HepG2 (cell line): ENCODE data around the gene OTX1. TPM values are rescaled to one million over a fixed set of nuclear protein-coding genes. Genes with fewer than 3 reads are reported as not detected.

Experiments
- ASH2L ChIP-seq: fragments of 300-600, 200-600 bp; sonication (generic); IDR thresholded peaks from 2 replicates; pipeline ENCODE4 v1.7.0; 2017; ENCODE audit warnings: low read depth, mild to moderate bottlenecking, moderate library complexity, mixed read lengths, low read length; ENCODE audit not compliant: insufficient read length
- CEBPG ChIP-seq: IDR thresholded peaks from 2 replicates; pipeline ENCODE4 v1.6.1; 2016
- CREBL2 ChIP-seq: sonication (generic); formaldehyde crosslinking; IDR thresholded peaks from 2 replicates; pipeline ENCODE4 v1.8.1; 2023; ENCODE audit warnings: missing genetic modification reagents, mild to moderate bottlenecking, borderline replicate concordance
- ELF1 ChIP-seq: sonication (generic); formaldehyde crosslinking; IDR thresholded peaks from 2 replicates; pipeline ENCODE4 v1.4.0; 2020; ENCODE audit warnings: missing genetic modification reagents
- ETV5 ChIP-seq: IDR thresholded peaks from 2 replicates; pipeline ENCODE4 v1.6.1; 2018; ENCODE audit warnings: missing biosample characterization, missing genetic modification reagents, inconsistent platforms, borderline replicate concordance
- FOXM1 ChIP-seq: sonication (generic); formaldehyde crosslinking; IDR thresholded peaks from 2 replicates; pipeline ENCODE4 v1.5.0; 2020; ENCODE audit warnings: missing genetic modification reagents
- HNRNPH1 ChIP-seq: fragments of 200-400 bp; formaldehyde crosslinking; optimal IDR thresholded peaks from 2 replicates; pipeline ENCODE3; 2017; ENCODE audit warnings: mild to moderate bottlenecking, low read depth, low read length
- IKZF5 ChIP-seq: IDR thresholded peaks from 2 replicates; pipeline ENCODE4 v1.6.1; 2018; ENCODE audit warnings: missing genetic modification reagents, mild to moderate bottlenecking, missing compliant biosample characterization
- SAP130 ChIP-seq: IDR thresholded peaks from 2 replicates; pipeline ENCODE4 v1.6.1; 2016; ENCODE audit warnings: low read depth
- TBX2 ChIP-seq: sonication (generic); formaldehyde crosslinking; IDR thresholded peaks from 2 replicates; pipeline ENCODE4 v1.5.0; 2020; ENCODE audit warnings: missing genetic modification reagents, mild to moderate bottlenecking, borderline replicate concordance
- ZNF10 ChIP-seq: sonication (generic); formaldehyde crosslinking; IDR thresholded peaks from 2 replicates; pipeline ENCODE4 v1.4.0; 2020; ENCODE audit warnings: mild to moderate bottlenecking, low read depth, missing genetic modification reagents, borderline replicate concordance
- ZNF121 ChIP-seq: sonication (generic); formaldehyde crosslinking; IDR thresholded peaks from 2 replicates; pipeline ENCODE4 v1.5.0; 2020; ENCODE audit warnings: mild to moderate bottlenecking, missing genetic modification reagents
- ZNF350 ChIP-seq: sonication (generic); formaldehyde crosslinking; IDR thresholded peaks from 2 replicates; pipeline ENCODE4 v1.4.0; 2020; ENCODE audit warnings: mild to moderate bottlenecking, low read depth, missing genetic modification reagents, borderline replicate concordance
- ZNF577 ChIP-seq: sonication (generic); formaldehyde crosslinking; IDR thresholded peaks from 2 replicates; pipeline ENCODE4 v1.4.0; 2020; ENCODE audit warnings: mild to moderate bottlenecking, low read depth, missing genetic modification reagents, borderline replicate concordance
- ZNF589 ChIP-seq: sonication (generic); formaldehyde crosslinking; conservative IDR thresholded peaks from 2 replicates; pipeline ENCODE4 v1.8.0; 2022; ENCODE audit warnings: mild to moderate bottlenecking, moderate library complexity, missing genetic modification reagents
- ZNF597 ChIP-seq: sonication (generic); formaldehyde crosslinking; IDR thresholded peaks from 2 replicates; pipeline ENCODE4 v1.5.0; 2020; ENCODE audit warnings: missing genetic modification reagents
- ZNF75D ChIP-seq: sonication (generic); formaldehyde crosslinking; IDR thresholded peaks from 2 replicates; pipeline ENCODE4 v1.8.1; 2023; ENCODE audit warnings: missing genetic modification reagents, mild to moderate bottlenecking, borderline replicate concordance
- polyA plus RNA-seq, 8 experiments: library from polyadenylated mRNA; depleted of rRNA in 3 of 8; stranded (reverse) in 7 of 8; unstranded in 1 of 8; fragments of >200 nt; fragmentation: Illumina TruSeq in 4 of 8; extraction: Trizol in 4 of 8; gene quantifications; 2 replicates each; pipeline versions ENCODE4 v1.2.1 to v1.2.3, GENCODE V29; 2011 to 2016; ENCODE audit warnings: low read depth in 4 of 8, missing spikeins in 1 of 8, mixed read lengths in 1 of 8; ENCODE audit not compliant: insufficient read depth in 1 of 8
- total RNA-seq, 5 experiments: library from RNA; depleted of rRNA; stranded (reverse); fragments of >200 nt; fragmentation: Illumina TruSeq; extraction: Trizol; gene quantifications; 2 replicates each; pipeline ENCODE4 v1.2.3, GENCODE V29; 2016; ENCODE audit warnings: low read depth in 1 of 5
- TF ChIP-seq, protein P1 (sequence below), 2 experiments: fragments of 450-650 bp in 1 of 2; sonication (generic) in 1 of 2; formaldehyde crosslinking in 1 of 2; IDR thresholded peaks; 2 replicates each; pipeline versions ENCODE4 v1.6.1 to v1.8.0; 2016 to 2022; ENCODE audit warnings: antibody characterized with exemption in 1 of 2, mild to moderate bottlenecking in 1 of 2, missing genetic modification reagents in 1 of 2

The OTX1 gene
- total and polyA plus RNA-seq, 2 of the 13 experiments (the other 11 are each of a cell fraction or from before 2014, with no cell fraction given): 1.0 to 5.0 TPM

GRCh38 chr2:63073994-63074393, 23.4 kb downstream of the OTX1 start (continued):
- TF ChIP-seq ZNF597 (CRISPR knock-in tag) (no peak), ZNF121 (CRISPR knock-in tag) (peak; percentile 61), FOXM1 (CRISPR knock-in tag) (no peak), CEBPG (CRISPR knock-in tag) (peak; percentile 44), ASH2L (no peak), CREBL2 (CRISPR knock-in tag) (no peak), ELF1 (CRISPR knock-in tag) (peak; percentile 37; the same call in 1 of the 2 replicates), SAP130 (CRISPR knock-in tag) (no peak), ZNF577 (no peak), ZNF350 (CRISPR knock-in tag) (no peak), HNRNPH1 (no peak), ZNF589 (CRISPR knock-in tag) (no peak), ZNF75D (CRISPR knock-in tag) (no peak), TBX2 (CRISPR knock-in tag) (no peak), IKZF5 (CRISPR knock-in tag) (no peak), ETV5 (CRISPR knock-in tag) (peak; percentile 59; the same call in 1 of the 2 replicates), ZNF10 (no peak)
- TF ChIP-seq, protein P1, sequence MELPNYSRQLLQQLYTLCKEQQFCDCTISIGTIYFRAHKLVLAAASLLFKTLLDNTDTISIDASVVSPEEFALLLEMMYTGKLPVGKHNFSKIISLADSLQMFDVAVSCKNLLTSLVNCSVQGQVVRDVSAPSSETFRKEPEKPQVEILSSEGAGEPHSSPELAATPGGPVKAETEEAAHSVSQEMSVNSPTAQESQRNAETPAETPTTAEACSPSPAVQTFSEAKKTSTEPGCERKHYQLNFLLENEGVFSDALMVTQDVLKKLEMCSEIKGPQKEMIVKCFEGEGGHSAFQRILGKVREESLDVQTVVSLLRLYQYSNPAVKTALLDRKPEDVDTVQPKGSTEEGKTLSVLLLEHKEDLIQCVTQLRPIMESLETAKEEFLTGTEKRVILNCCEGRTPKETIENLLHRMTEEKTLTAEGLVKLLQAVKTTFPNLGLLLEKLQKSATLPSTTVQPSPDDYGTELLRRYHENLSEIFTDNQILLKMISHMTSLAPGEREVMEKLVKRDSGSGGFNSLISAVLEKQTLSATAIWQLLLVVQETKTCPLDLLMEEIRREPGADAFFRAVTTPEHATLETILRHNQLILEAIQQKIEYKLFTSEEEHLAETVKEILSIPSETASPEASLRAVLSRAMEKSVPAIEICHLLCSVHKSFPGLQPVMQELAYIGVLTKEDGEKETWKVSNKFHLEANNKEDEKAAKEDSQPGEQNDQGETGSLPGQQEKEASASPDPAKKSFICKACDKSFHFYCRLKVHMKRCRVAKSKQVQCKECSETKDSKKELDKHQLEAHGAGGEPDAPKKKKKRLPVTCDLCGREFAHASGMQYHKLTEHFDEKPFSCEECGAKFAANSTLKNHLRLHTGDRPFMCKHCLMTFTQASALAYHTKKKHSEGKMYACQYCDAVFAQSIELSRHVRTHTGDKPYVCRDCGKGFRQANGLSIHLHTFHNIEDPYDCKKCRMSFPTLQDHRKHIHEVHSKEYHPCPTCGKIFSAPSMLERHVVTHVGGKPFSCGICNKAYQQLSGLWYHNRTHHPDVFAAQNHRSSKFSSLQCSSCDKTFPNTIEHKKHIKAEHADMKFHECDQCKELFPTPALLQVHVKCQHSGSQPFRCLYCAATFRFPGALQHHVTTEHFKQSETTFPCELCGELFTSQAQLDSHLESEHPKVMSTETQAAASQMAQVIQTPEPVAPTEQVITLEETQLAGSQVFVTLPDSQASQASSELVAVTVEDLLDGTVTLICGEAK (IDR thresholded peaks at IDR 0.05): no peak
- TF ChIP-seq, protein P1 (CRISPR knock-in tag; IDR thresholded peaks at IDR 0.05): no peak
